HG03025 (cell line): ENCODE measurements around the gene ZBTB42.

Source experiments
- ATAC-seq: cut with Tn5 transposase; IDR thresholded peaks from one replicate; pipeline ENCODE4 v1.9.1; 2021; ENCODE audit warnings: mild to moderate bottlenecking, moderate library complexity; ENCODE audit not compliant: unreplicated experiment, low FRiP score

Gene ZBTB42

GRCh38 chr14:104792945-104793702 lies 7.8 kb upstream of the ZBTB42 start:
- no peak for ATAC-seq

GRCh38 chr14:104793703-104793959 lies 7.3 kb upstream of the ZBTB42 start:
- no peak for ATAC-seq

- no peak for ATAC-seq
Measured at GRCh38 chr14:104794099-104794498, 6.8 kb upstream of the ZBTB42 start.

GRCh38 chr14:104794631-104794992 lies 6.3 kb upstream of the ZBTB42 start:
- no peak for ATAC-seq

- no peak for ATAC-seq
Measured at GRCh38 chr14:104794993-104795780, 5.7 kb upstream of the ZBTB42 start, which contains the start of gene AKT1. Gene AKT1, minus strand, starts transcription at chr14:104795748. Its CDS starts 3,105 bp downstream, at chr14:104792643.

GRCh38 chr14:104795781-104796686 lies 4.9 kb upstream of the ZBTB42 start:
- ATAC-seq: no peak

GRCh38 chr14:104796687-104797081 lies 4.2 kb upstream of the ZBTB42 start:
- no peak for ATAC-seq

GRCh38 chr14:104797115-104798044 lies 3.5 kb upstream of the ZBTB42 start:
- ATAC-seq: no peak

GRCh38 chr14:104798300-104799243 lies 2.3 kb upstream of the ZBTB42 start:
- ATAC-seq: no peak

- ATAC-seq: no peak
Measured at GRCh38 chr14:104799244-104800014, 1.5 kb upstream of the ZBTB42 start.

GRCh38 chr14:104800015-104800770 lies 708 bp upstream of the ZBTB42 start:
- no peak for ATAC-seq

GRCh38 chr14:104801520-104802393 lies 856 bp downstream of the ZBTB42 start:
- no peak for ATAC-seq

GRCh38 chr14:104802394-104803184 lies 1.7 kb downstream of the ZBTB42 start:
- no peak for ATAC-seq

- no peak for ATAC-seq
Measured at GRCh38 chr14:104803280-104803911, 2.5 kb downstream of the ZBTB42 start.

GRCh38 chr14:104803912-104804410 lies 3.1 kb downstream of the ZBTB42 start:
- ATAC-seq: no peak
